Measurements from ENCODE around the gene ADGRF5.

Gene ADGRF5

GRCh38 chr6:46921731-46922130 is at the start of gene ADGRF5:
Gene ADGRF5 (minus strand): TSS chr6:46921938. CDS start chr6:46906762, 15,176 bp downstream.
- Histone ChIP-seq H3K4me2 (ENCODE audit: low read length) (no peak within 1 kb of the TSS), H3K4me1 (ENCODE audit: low read length) (no peaks in the 10 kb centered on the region), H2AFZ (ENCODE audit: low read depth, low read length) (no peak within 1 kb of the TSS), H3K79me2 (ENCODE audit: low read length) (no peaks in the 10 kb centered on the region), H3K9ac (ENCODE audit: low read length) (no peak within 1 kb of the TSS), H3K9me3 (ENCODE audit: insufficient read depth, low read length) (no peaks in the 10 kb centered on the region), H3K27me3 (ENCODE audit: low read depth, low read length) (0 out of 2 replicates have a peak, but pooled peaks cover 8% of the 10 kb centered on the region), H3K27ac (ENCODE audit: low read length) (no peak within 1 kb of the TSS), H3K4me3 (ENCODE audit: low read length) (no peak within 1 kb of the TSS), H4K20me1 (ENCODE audit: insufficient read depth, low read length) (no peaks in the 10 kb centered on the region), H3K36me3 (replicated peaks; ENCODE audit: low read depth, low read length) (no peaks in the 10 kb centered on the region)
- TF ChIP-seq CTCF (IDR thresholded peaks at IDR 0.05; ENCODE audit: low read depth, low read length) (no peak), EZH2phosphoT487 (IDR thresholded peaks at IDR 0.05; ENCODE audit: low read depth) (no peak)

- no peaks in the 10 kb centered on the region for H3K79me2 ChIP-seq (ENCODE audit: low read length)
- no peak overlapping the region for H3K4me2 ChIP-seq (ENCODE audit: low read length)
- H3K4me3 ChIP-seq (ENCODE audit: low read length) = no peak overlapping the region
- H3K27me3 ChIP-seq (ENCODE audit: low read depth, low read length) = peaks cover 17% of the 10 kb centered on the region; the same call in 1 of the 2 replicates
- no peaks in the 10 kb centered on the region for H3K36me3 ChIP-seq (replicated peaks; ENCODE audit: low read depth, low read length)
- H3K9ac ChIP-seq (ENCODE audit: low read length) = no peak overlapping the region
- no peak overlapping the region for H2AFZ ChIP-seq (ENCODE audit: low read depth, low read length)
- H3K9me3 ChIP-seq (ENCODE audit: insufficient read depth, low read length) = no peaks in the 10 kb centered on the region
- no peaks in the 10 kb centered on the region for H4K20me1 ChIP-seq (ENCODE audit: insufficient read depth, low read length)
- no peak for TF ChIP-seq EZH2phosphoT487 (IDR thresholded peaks at IDR 0.05; ENCODE audit: low read depth)
- TF ChIP-seq CTCF (IDR thresholded peaks at IDR 0.05; ENCODE audit: low read depth, low read length) = no peak
- no peaks in the 10 kb centered on the region for H3K4me1 ChIP-seq (ENCODE audit: low read length)
- H3K27ac ChIP-seq (ENCODE audit: low read length) = no peak overlapping the region
Observed at GRCh38 chr6:46969206-46969605, 47.5 kb upstream of the ADGRF5 start.

- no peaks in the 10 kb centered on the region for H3K4me1 ChIP-seq (ENCODE audit: low read length)
- H3K4me2 ChIP-seq (ENCODE audit: low read length) = no peak overlapping the region
- no peak overlapping the region for H3K9ac ChIP-seq (ENCODE audit: low read length)
- H3K27me3 ChIP-seq (ENCODE audit: low read depth, low read length) = peaks cover 26% of the 10 kb centered on the region
- no peak overlapping the region for H3K27ac ChIP-seq (ENCODE audit: low read length)
- H3K79me2 ChIP-seq (ENCODE audit: low read length) = no peaks in the 10 kb centered on the region
- H4K20me1 ChIP-seq (ENCODE audit: insufficient read depth, low read length) = no peaks in the 10 kb centered on the region
- no peak overlapping the region for H2AFZ ChIP-seq (ENCODE audit: low read depth, low read length)
- TF ChIP-seq CTCF (IDR thresholded peaks at IDR 0.05; ENCODE audit: low read depth, low read length) (no peak), EZH2phosphoT487 (IDR thresholded peaks at IDR 0.05; ENCODE audit: low read depth) (no peak)
- H3K9me3 ChIP-seq (ENCODE audit: insufficient read depth, low read length) = no peaks in the 10 kb centered on the region
- H3K36me3 ChIP-seq (replicated peaks; ENCODE audit: low read depth, low read length) = no peaks in the 10 kb centered on the region
- no peak overlapping the region for H3K4me3 ChIP-seq (ENCODE audit: low read length)
Observed at GRCh38 chr6:46967826-46968349, 46.1 kb upstream of the ADGRF5 start.

- no peaks in the 10 kb centered on the region for H3K79me2 ChIP-seq (ENCODE audit: low read length)
- no peak overlapping the region for H3K4me3 ChIP-seq (ENCODE audit: low read length)
- peaks cover 13% of the 10 kb centered on the region for H3K4me1 ChIP-seq (ENCODE audit: low read length)
- no peak overlapping the region for H3K27ac ChIP-seq (ENCODE audit: low read length)
- H3K9me3 ChIP-seq (ENCODE audit: insufficient read depth, low read length) = no peaks in the 10 kb centered on the region
- H3K27me3 ChIP-seq (ENCODE audit: low read depth, low read length) = peaks cover 36% of the 10 kb centered on the region
- no peak for TF ChIP-seq CTCF (IDR thresholded peaks at IDR 0.05; ENCODE audit: low read depth, low read length)
- no peak for TF ChIP-seq EZH2phosphoT487 (IDR thresholded peaks at IDR 0.05; ENCODE audit: low read depth)
- H2AFZ ChIP-seq (ENCODE audit: low read depth, low read length) = no peak overlapping the region
- H3K4me2 ChIP-seq (ENCODE audit: low read length) = no peak overlapping the region
- no peaks in the 10 kb centered on the region for H3K36me3 ChIP-seq (replicated peaks; ENCODE audit: low read depth, low read length)
- H3K9ac ChIP-seq (ENCODE audit: low read length) = no peak overlapping the region
- no peaks in the 10 kb centered on the region for H4K20me1 ChIP-seq (ENCODE audit: insufficient read depth, low read length)
Observed at GRCh38 chr6:46964716-46965519, 43.2 kb upstream of the ADGRF5 start.
